Suprapubic skin (tissue), 4 donors: Measurements from ENCODE around the gene RHCG. TPM values are rescaled to one million over a fixed set of nuclear protein-coding genes. Genes with fewer than 3 reads are reported as not detected.

Experiments
- DNase-seq, 2 donors: peaks; one replicate each; pipeline ENCODE4 v3.0.0-alpha.2; 2019; ENCODE audit warnings: low spot score in 2 of 2
- H3K27ac ChIP-seq: fragments of 200-600 bp; sonication (generic); one replicate; pipeline ENCODE4 v1.5.1; 2019
- H3K27me3 ChIP-seq: fragments of 200-600 bp; sonication (generic); one replicate; pipeline ENCODE4 v1.5.1; 2019
- H3K36me3 ChIP-seq: fragments of 200-600 bp; sonication (generic); one replicate; pipeline ENCODE4 v1.5.1; 2019
- H3K4me1 ChIP-seq: fragments of 200-600 bp; sonication (generic); one replicate; pipeline ENCODE4 v1.5.1; 2019
- H3K4me3 ChIP-seq: fragments of 200-600 bp; sonication (generic); one replicate; pipeline ENCODE4 v1.5.1; 2019; ENCODE audit warnings: mild to moderate bottlenecking
- H3K9me3 ChIP-seq: fragments of 200-600 bp; sonication (generic); one replicate; pipeline ENCODE4 v1.5.1; 2019
- CTCF ChIP-seq, 2 donors: fragments of 200-600 bp in 1 of 2; fragments of 450-650 bp in 1 of 2; sonication (generic) in 1 of 2; IDR thresholded peaks; one replicate each; pipeline ENCODE4 v1.5.1; 2016 to 2019; ENCODE audit warnings: antibody characterized with exemption in 2 of 2, mild to moderate bottlenecking in 1 of 2, moderate library complexity in 1 of 2
- EP300 ChIP-seq: sonication (generic); formaldehyde crosslinking; IDR thresholded peaks from one replicate; pipeline ENCODE4 v1.6.1; 2017; ENCODE audit warnings: antibody characterized with exemption
- POLR2A ChIP-seq, 2 donors: fragments of 450-650 bp; IDR thresholded peaks; one replicate each; pipeline ENCODE4 v1.6.1; 2017; ENCODE audit warnings: antibody characterized with exemption in 2 of 2, mild to moderate bottlenecking in 2 of 2, moderate library complexity in 2 of 2
- POLR2AphosphoS5 ChIP-seq, 3 donors: sonication (generic); formaldehyde crosslinking; IDR thresholded peaks; one replicate each; pipeline ENCODE4 v1.6.1; 2017; ENCODE audit warnings: antibody characterized with exemption in 3 of 3
- WGBS: methylation state at CpG from one replicate; pipeline ENCODE4 v1.1.5; 2018; 5-methylcytosine and 5-hydroxymethylcytosine counted together
- total RNA-seq, 4 donors: library from RNA; depleted of rRNA; stranded (reverse); fragments of >200 nt; gene quantifications; one replicate each; pipeline ENCODE4 v1.1.0, GENCODE V29; 2016

The RHCG gene
- total RNA-seq, 4 donors from 2014 or later: 18.6 to 24.2 (median 20.8) TPM

- 85% methylated on average over 13 of the region's 16 CpGs for WGBS
- peaks cover 61% of the 10 kb centered on the region for H3K27me3 ChIP-seq
- no peak overlapping the region for H3K27ac ChIP-seq
- no peak overlapping the region for H3K4me3 ChIP-seq
- H3K4me1 ChIP-seq: peaks cover 11% of the 10 kb centered on the region
- peak; percentile 49 to 70 for DNase-seq
- TF ChIP-seq POLR2A (IDR thresholded peaks at IDR 0.05) (no peak), EP300 (no peak)
- no peaks in the 10 kb centered on the region for H3K9me3 ChIP-seq
- no peaks in the 10 kb centered on the region for H3K36me3 ChIP-seq
Measured at GRCh38 chr15:89492934-89493631, 3.3 kb downstream of the RHCG start.

DNA sequence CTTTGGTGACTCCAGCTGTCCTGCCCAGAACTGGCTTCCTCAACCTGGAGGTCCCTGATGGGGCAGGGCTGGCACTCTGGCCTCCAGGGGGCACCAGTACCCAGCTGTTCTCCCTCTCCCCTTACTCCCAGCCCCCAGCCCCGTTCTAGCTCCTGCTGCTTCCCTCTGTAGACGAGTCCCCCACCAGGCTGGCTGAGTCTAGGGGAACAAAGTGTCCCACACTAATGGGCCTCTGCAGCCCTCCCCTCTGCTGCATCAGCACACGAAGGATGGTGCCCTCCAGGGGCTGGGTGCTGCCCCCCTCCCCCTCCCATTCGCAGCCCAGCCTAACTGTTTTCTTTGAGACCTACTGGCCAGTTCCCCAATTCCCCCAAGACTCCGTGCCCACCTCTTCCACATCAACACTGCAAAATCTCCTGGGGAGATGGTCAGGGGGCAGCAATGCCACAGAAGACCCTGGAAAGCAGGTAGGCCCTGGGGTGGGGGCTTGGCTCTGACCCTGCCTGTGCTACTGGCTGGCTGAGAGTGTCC, 4.2 kb downstream of the RHCG start:
- peak; percentile 34 to 36 for DNase-seq
- H3K36me3 ChIP-seq: no peaks in the 10 kb centered on the region
- peaks cover 64% of the 10 kb centered on the region for H3K27me3 ChIP-seq
- TF ChIP-seq POLR2AphosphoS5 (IDR thresholded peaks at IDR 0.05): no peak
- TF ChIP-seq POLR2A (IDR thresholded peaks at IDR 0.05): no peak
- TF ChIP-seq CTCF (IDR thresholded peaks at IDR 0.05): no peak
- TF ChIP-seq EP300: no peak
- H3K27ac ChIP-seq: no peak overlapping the region
- H3K9me3 ChIP-seq: no peaks in the 10 kb centered on the region
- no peak overlapping the region for H3K4me3 ChIP-seq
- peaks cover 11% of the 10 kb centered on the region for H3K4me1 ChIP-seq
- 54% methylated on average over 5 of the region's 5 CpGs for WGBS

DNA sequence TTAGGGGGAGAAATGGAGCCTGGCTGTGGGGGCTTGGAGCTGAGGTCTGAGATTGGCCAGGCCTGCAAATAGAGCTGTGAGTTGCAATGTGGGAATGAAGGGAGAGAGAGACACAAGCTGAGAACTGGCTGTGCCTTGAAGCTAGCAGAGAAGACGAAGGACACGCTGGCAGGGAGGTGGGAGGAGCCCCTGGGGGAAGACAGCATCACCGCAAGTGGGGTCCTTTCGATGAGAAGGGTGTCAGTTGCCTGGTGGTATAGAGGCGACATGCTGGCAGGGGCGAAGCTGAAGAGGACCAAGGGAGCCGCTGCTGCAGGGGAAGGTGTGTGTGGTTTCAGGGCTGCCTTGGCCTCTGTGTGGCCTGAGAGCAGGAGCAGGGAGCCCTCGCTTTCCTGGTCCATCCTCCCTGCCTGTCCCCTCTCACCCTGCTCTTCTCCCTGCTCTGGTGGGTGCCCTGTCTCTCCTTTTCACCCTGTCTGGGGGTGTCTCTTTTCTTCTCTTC, 5.5 kb downstream of the RHCG start:
- H3K4me1 ChIP-seq: peaks cover 1% of the 10 kb centered on the region

GRCh38 chr15:89490081-89490813, 6.1 kb downstream of the RHCG start:
- Histone ChIP-seq H3K27me3 (peaks cover 62% of the 10 kb centered on the region), H3K4me1 (no peaks in the 10 kb centered on the region), H3K9me3 (no peaks in the 10 kb centered on the region), H3K27ac (no peak overlapping the region), H3K4me3 (no peak overlapping the region), H3K36me3 (no peaks in the 10 kb centered on the region)
- DNase-seq: peak in 1 of 2 donors; percentile 25
- WGBS: 67% methylated on average over 8 of the region's 10 CpGs
- TF ChIP-seq CTCF (IDR thresholded peaks at IDR 0.05): no peak
- no peak for TF ChIP-seq POLR2AphosphoS5 (IDR thresholded peaks at IDR 0.05)
- no peak for TF ChIP-seq POLR2A (IDR thresholded peaks at IDR 0.05)
- no peak for TF ChIP-seq EP300

More for the DNA sequence above, 5.5 kb downstream of the RHCG start:
- Histone ChIP-seq H3K36me3 (no peaks in the 10 kb centered on the region), H3K9me3 (no peaks in the 10 kb centered on the region), H3K27ac (no peak overlapping the region), H3K4me3 (no peak overlapping the region), H3K27me3 (peaks cover 66% of the 10 kb centered on the region)
- WGBS: 76% methylated on average over 8 of the region's 8 CpGs
- TF ChIP-seq POLR2A (IDR thresholded peaks at IDR 0.05) (no peak), CTCF (IDR thresholded peaks at IDR 0.05) (no peak), EP300 (no peak), POLR2AphosphoS5 (IDR thresholded peaks at IDR 0.05) (no peak)
- DNase-seq: no peak

DNA sequence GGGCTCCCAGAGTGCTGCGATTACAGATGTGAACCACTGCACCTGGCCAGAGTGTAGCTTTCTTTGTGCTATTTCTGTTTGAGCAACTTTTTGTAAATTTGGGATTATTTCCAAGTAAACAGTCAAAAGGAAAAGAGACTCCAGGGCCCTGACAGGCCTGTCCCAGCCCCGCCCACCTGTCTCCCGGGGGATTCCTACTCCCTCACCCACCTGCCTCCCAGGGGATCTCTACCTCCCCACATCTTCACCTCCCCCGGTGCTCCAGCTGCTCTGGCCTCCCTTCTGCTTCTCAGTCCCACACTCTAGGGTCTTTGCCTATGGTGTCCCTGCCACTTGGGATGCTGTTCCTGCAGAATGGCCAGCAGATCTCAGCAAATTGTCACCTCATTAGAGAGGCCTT, 7.0 kb downstream of the RHCG start:
- peaks cover 53% of the 10 kb centered on the region for H3K27me3 ChIP-seq

More for the DNA sequence above, 7.0 kb downstream of the RHCG start:
- no peak for DNase-seq
- 57% methylated on average over 4 of the region's 4 CpGs for WGBS
- no peak overlapping the region for H3K4me3 ChIP-seq
- H3K27ac ChIP-seq: no peak overlapping the region
- no peaks in the 10 kb centered on the region for H3K36me3 ChIP-seq
- TF ChIP-seq CTCF (IDR thresholded peaks at IDR 0.05) (no peak), EP300 (no peak), POLR2A (IDR thresholded peaks at IDR 0.05) (no peak), POLR2AphosphoS5 (IDR thresholded peaks at IDR 0.05) (no peak)
- no peaks in the 10 kb centered on the region for H3K9me3 ChIP-seq
- no peaks in the 10 kb centered on the region for H3K4me1 ChIP-seq
